ENCODE results near the gene LRBA.
A peak's percentile ranks its signal among the peaks of the same experiment; 100 is the strongest.
"Not testable (repeated sequence)": the region's sequence is repeated elsewhere in the genome, so short reads cannot be mapped to it uniquely, and the experiment has no call there.

Gene LRBA

GRCh38 chr4:150801833-150802232 lies 213.3 kb downstream of the LRBA start:
- DNase-seq (ENCODE audit: low spot score) = no peak

GRCh38 chr4:150799207-150799606 lies 215.9 kb downstream of the LRBA start:
- peak; percentile 23 for DNase-seq (ENCODE audit: low spot score)

GRCh38 chr4:150794706-150795105 lies 220.4 kb downstream of the LRBA start:
- DNase-seq (ENCODE audit: low spot score) = no peak

GRCh38 chr4:150789864-150790263 lies 225.2 kb downstream of the LRBA start:
- DNase-seq (ENCODE audit: low spot score) = no peak

- no peak for DNase-seq (ENCODE audit: low spot score)
Measured at GRCh38 chr4:150784939-150785338, 230.1 kb downstream of the LRBA start.

DNA sequence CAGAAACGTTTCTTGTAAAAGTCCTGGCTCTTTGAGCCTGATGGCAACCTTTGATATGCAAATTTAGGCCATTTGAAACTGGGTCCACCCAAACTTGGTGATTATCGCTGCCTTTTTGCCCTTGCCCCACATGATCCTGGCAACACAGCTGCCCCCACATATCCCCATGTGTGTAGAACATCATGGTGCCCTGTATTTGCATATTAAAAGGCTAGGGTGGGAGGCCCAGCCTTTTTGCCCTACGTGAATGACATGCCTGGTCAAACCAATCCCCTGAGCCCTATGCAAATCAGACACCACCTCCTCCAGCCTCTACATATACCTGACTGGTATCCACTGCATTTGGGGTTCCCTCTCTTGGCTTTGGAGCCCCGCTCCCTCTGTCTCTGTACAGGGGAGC lies 230.8 kb downstream of the LRBA start:
- DNase-seq (ENCODE audit: low spot score) = no peak

- DNase-seq (ENCODE audit: low spot score) = no peak
Measured at GRCh38 chr4:150782921-150783320, 232.2 kb downstream of the LRBA start.

DNA sequence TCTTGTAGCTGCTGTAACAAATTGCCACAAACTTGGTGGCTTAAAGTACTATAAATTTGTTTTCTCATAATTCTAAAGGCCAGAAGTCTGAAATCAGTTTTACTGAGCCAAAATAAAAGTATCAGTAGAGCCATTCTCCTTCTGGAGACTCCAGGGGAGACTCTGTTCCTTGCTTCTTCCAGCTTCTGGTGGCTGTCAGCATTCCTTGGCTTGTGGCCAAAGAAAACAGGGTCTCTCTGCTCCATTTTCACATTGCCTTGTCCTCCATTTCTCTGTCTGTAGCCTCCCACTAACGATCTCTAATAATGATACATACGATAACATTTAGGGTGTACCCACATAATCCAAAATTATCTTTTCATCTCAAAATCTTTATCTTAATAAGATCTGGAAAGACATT lies 232.8 kb downstream of the LRBA start:
- no peak for DNase-seq (ENCODE audit: low spot score)

GRCh38 chr4:150781191-150781590 lies 233.9 kb downstream of the LRBA start:
- DNase-seq (ENCODE audit: low spot score) = no peak

DNA sequence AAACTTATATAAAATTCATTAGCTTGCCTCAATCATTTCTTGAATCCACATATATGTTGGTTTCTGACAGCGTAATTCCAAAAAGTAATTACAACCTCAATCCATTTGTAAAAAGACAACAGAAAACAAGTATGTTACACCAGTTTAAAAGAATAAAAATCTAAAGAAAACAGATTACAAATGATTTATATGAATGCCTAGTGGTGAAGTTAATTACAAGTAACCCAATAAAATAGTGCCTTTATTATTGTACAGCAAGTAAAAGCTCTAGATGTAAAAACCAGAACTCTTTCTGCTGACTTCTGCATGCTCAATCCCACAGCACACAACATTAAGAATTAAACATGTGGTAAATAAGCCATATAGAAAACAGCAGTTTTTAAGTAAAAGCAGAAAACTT lies 235.4 kb downstream of the LRBA start:
- DNase-seq (ENCODE audit: low spot score) = no peak

DNA sequence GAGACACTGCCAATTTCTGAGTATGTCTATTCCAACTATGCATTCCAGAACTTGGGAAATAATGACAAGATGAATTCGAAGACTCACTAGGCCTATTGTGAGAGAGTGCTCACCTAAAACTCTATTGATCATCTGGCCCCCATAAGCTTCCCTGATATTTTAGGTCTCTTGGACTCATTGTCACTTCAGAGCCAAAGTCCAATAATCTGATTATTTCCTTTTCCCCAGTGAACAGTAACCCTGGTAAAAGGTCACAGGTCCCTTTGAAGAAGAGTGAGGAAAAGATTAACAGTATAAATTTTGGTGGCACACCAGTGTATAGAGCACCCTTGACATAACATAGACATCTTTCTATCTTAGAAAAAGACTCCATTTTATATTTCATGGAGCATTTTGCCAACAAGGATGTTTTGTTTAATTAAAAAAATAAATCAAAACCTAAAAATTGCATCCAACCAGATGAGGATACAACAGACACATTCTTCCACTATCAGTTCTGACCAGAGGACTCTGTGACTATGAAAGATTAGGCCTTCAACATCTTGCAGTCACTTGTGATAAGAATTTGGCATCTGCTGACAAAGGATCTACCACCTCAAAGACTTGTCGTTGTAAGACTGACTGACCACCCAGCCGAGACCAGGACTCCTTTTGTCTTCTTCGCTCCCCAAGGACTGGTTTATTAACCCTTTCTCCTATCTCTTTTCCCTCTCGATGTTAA lies 241.2 kb downstream of the LRBA start:
- no peak for DNase-seq (ENCODE audit: low spot score)

- DNase-seq (ENCODE audit: low spot score) = no peak
Measured at GRCh38 chr4:150773032-150773431, 242.1 kb downstream of the LRBA start.

DNA sequence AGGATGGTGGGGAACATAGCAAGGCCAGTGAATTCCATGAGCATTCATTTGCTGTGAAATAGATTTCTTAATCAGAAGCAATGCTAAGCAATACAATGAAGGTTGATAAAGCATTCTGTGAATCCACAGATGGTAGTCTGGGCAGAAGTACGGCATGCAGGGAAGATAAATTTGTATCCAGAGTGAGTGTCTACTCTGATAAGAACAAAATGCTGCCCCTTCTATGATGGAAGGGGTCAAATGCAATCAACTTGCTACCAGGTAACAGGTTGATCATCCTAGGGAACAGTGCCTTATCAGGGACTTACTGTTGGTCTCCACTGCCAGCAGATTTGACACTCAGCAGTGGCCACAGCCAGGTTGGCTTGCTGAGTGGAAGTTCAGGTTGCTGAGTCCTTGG lies 243.7 kb downstream of the LRBA start:
- no peak for DNase-seq (ENCODE audit: low spot score)

DNA sequence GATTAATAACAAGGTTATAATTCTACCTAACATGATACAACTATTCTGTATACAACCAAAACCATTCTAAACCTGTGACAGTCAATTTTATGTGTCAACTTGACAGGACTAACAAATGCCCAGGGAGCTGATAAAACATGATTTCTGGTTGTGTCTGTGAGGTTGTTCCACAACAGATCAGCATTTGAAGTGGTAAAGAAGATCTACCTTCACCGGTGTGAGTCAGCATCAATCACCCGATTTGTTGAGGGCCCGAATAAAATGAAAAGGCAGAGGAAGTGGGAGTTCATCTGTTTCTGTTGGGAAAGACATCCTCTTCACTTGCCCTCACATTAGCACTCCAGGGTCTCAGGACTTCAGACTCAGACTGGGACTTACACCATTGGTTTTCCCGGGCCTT lies 245.2 kb downstream of the LRBA start:
- no peak for DNase-seq (ENCODE audit: low spot score)

DNA sequence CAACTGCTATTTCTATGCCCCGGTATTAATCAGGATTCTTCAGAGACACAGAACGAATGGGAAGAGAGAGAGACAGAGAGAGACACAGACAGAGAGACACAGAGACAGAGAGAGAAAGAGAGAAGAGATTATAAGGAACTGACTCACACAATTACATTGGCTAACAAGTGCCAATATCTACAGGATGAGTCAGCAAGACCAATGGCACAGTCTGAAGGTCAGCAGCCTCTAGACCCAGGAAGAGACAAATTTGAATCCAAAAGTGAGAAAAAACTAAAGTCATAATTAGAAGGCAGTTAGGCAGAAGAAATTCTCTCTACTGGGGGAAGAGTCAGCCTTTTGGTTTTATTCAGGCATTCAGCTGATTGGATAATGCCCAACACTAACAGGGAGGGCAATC lies 245.8 kb downstream of the LRBA start:
- peak; percentile 69 for DNase-seq (ENCODE audit: low spot score)

- DNase-seq (ENCODE audit: low spot score) = no peak
Measured at GRCh38 chr4:150768497-150768896, 246.6 kb downstream of the LRBA start.

DNA sequence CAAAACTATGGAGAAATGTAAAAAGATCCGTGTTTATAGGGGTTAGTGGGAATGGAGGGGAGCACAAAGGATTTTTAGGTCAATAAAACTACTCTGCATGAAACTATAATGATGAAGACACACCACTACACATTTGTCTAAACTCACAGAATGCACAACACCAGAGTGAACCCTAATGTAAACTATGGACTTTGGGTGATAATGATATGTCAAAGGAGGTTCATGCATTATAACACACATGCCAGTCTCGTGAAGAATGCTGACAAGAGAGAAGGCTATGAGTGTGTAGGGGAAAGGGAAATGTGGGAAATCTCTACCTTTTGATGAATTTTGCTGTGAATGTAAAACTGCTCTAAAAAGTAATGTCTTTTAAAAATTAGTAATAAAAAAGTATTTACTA lies 249.9 kb downstream of the LRBA start:
- no peak for DNase-seq (ENCODE audit: low spot score)

- DNase-seq (ENCODE audit: low spot score) = no peak
Measured at GRCh38 chr4:150751648-150752047, 263.4 kb downstream of the LRBA start.

GRCh38 chr4:150750824-150751223 lies 264.3 kb downstream of the LRBA start:
- DNase-seq (ENCODE audit: low spot score) = no peak

- DNase-seq (ENCODE audit: low spot score) = peak; percentile 2
Measured at GRCh38 chr4:150746156-150746555, 268.9 kb downstream of the LRBA start.

GRCh38 chr4:150744570-150744969 lies 270.5 kb downstream of the LRBA start:
- DNase-seq (ENCODE audit: low spot score) = no peak

DNA sequence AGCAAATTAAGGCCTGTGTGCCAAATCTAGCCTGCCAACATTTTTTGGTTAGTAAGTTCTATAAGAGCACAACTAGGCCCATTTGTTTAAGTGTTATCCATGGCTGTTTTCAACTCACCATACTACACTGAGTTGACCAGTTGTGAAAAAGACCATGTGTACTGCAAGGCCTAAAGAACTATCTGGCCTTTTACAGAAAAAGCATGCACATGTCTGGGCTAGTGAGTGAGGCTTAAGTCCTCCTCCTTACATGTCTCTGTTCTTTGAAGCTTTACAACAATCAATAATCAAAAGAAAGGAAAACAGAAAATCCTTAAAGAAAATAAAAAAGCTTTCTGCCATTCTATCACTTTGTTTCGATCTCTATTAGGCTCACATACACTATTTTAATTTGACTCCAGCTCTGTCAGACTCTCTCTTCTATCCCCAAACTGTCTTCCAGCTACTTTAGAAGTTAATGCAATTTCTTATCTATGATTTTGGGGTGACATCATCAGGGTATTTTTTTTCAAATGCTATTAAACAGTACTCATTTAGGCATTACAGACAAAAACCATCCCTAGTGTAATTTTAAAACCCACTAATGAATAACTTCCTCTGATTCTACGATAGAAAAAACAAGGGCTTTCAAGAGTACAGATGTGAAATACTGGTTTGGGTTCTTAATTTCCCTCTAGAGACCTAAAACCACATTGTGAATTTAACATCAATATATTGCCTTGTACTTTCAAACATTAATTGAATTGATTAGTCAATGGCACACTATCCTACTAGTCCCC lies 271.3 kb downstream of the LRBA start:
- DNase-seq (ENCODE audit: low spot score) = no peak

DNA sequence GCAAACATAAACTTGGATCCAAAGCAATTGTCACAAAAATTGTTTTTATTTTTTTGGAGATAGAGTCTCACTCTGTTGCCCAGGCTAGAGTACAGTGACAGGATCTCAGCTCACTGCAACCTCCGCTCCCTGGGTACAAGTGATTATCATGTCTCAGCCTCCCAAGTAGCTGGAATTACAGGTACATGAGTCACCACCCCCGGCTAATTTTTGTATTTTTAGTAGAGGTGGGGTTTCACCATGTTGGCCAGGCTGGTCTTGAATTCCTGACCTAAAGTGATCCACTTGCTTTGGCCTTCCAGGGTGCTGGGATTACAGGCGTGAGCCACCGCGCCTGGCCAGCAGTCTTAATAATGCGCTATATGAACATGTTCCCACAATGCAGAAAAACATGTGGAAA lies 272.2 kb downstream of the LRBA start:
- not testable (repeated sequence) for DNase-seq (ENCODE audit: low spot score)

- DNase-seq (ENCODE audit: low spot score) = no peak
Measured at GRCh38 chr4:150739591-150739990, 275.5 kb downstream of the LRBA start.

Measured in RKO (cell line).